A549 (cell line): ENCODE results near the gene IL20RB. TPM values are rescaled to one million over a fixed set of nuclear protein-coding genes. Genes with fewer than 3 reads are reported as not detected.
"Not testable (repeated sequence)": the region's sequence is repeated elsewhere in the genome, so short reads cannot be mapped to it uniquely, and the experiment has no call there.

Experiments
- ATAC-seq, 2 experiments: fragments of 200-7000 bp in 1 of 2; fragments of >200 bp in 1 of 2; cut with Nextera tagmentation in 1 of 2; cut with Tn5 transposase in 1 of 2; 3 replicates each; pipeline versions ENCODE4 v1.8.0 to v1.9.1; 2018 to 2020; ENCODE audit warnings: mild to moderate bottlenecking in 1 of 2, moderate library complexity in 1 of 2
- CTCF ChIA-PET: fragments of 300-600 bp; sonication (Branson Sonifier 250); formaldehyde crosslinking; extraction: SDS; loops from one replicate; lab custom pipeline; 2021; ENCODE audit warnings: antibody characterized with exemption, inconsistent platforms; lab: Yijun Ruan, JAX
- POLR2A ChIA-PET: fragments of 350-600 bp; formaldehyde crosslinking; extraction: SDS; loops from one replicate; lab custom pipeline; 2021; ENCODE audit warnings: antibody characterized with exemption, inconsistent platforms; lab: Yijun Ruan, JAX
- DNase-seq, 2 experiments: peaks; one replicate each; pipeline versions ENCODE4 v3.0.0 to v3.0.0-alpha.2; 2011 to 2016; ENCODE audit warnings: low read depth in 1 of 2, low spot score in 1 of 2
- FAIRE-seq: peaks from 2 replicates; lab custom pipeline; 2011; peaks lifted over from hg19 to GRCh38; lab: Jason Lieb, UNC
- H3K27ac ChIP-seq, 2 experiments: fragments of >200 bp; sonication (Bioruptor Twin); formaldehyde crosslinking; 3 replicates each; pipeline ENCODE4 v1.5.1; 2016 to 2017
- H3K4me1 ChIP-seq: fragments of >200 bp; sonication (Bioruptor Twin); formaldehyde crosslinking; 3 replicates; pipeline ENCODE4 v1.6.1; 2016
- H3K4me2 ChIP-seq: fragments of >200 bp; sonication (Bioruptor Twin); formaldehyde crosslinking; 3 replicates; pipeline ENCODE4 v1.6.1; 2016
- H3K4me3 ChIP-seq: fragments of >200 bp; sonication (Bioruptor Twin); formaldehyde crosslinking; 3 replicates; pipeline ENCODE4 v1.5.1; 2016
- H3K9me3 ChIP-seq: fragments of >200 bp; sonication (Bioruptor Twin); formaldehyde crosslinking; 3 replicates; pipeline ENCODE4 v1.6.1; 2016
- CBX8 ChIP-seq: fragments of 200-600 bp; sonication (generic); IDR thresholded peaks from 2 replicates; pipeline ENCODE4 v1.6.1; 2016
- CHD2 ChIP-seq: fragments of 150-350 bp; IDR thresholded peaks from 2 replicates; pipeline ENCODE4 v1.6.1; 2014; ENCODE audit warnings: low read length; ENCODE audit not compliant: partially characterized antibody
- CHD4 ChIP-seq: fragments of 200-600 bp; sonication (generic); IDR thresholded peaks from 2 replicates; pipeline ENCODE4 v1.6.1; 2016; ENCODE audit warnings: antibody characterized with exemption, mild to moderate bottlenecking, borderline replicate concordance
- FOSB ChIP-seq: fragments of 250-450 bp; sonication (Bioruptor Pico); IDR thresholded peaks from 2 replicates; pipeline ENCODE4 v1.5.0; 2020; ENCODE audit warnings: mild to moderate bottlenecking, moderate library complexity
- FOSL2 ChIP-seq, 2 experiments: fragments of 450-650 bp in 1 of 2; fragments of >200 bp in 1 of 2; sonication (Bioruptor Twin) in 1 of 2; formaldehyde crosslinking; IDR thresholded peaks; 2 replicates each; pipeline versions ENCODE4 v1.5.0 to v1.6.1; 2016 to 2020; ENCODE audit warnings: mild to moderate bottlenecking in 1 of 2, moderate library complexity in 1 of 2
- FOXS1 ChIP-seq: fragments of 250-450 bp; sonication (Bioruptor Pico); IDR thresholded peaks from 2 replicates; pipeline ENCODE4 v1.5.0; 2020; ENCODE audit warnings: mild to moderate bottlenecking, moderate library complexity
- GATA3 ChIP-seq: IDR thresholded peaks from 2 replicates; pipeline ENCODE4 v1.6.1; 2012; ENCODE audit warnings: borderline replicate concordance
- HOXA7 ChIP-seq: fragments of 250-450 bp; sonication (Bioruptor Pico); IDR thresholded peaks from 2 replicates; pipeline ENCODE4 v1.5.0; 2020; ENCODE audit warnings: mild to moderate bottlenecking, moderate library complexity
- KDM1A ChIP-seq: fragments of 200-600 bp; sonication (generic); IDR thresholded peaks from 2 replicates; pipeline ENCODE4 v1.6.1; 2016; ENCODE audit warnings: low read depth, mild to moderate bottlenecking
- KDM5A ChIP-seq: fragments of 200-600 bp; sonication (generic); IDR thresholded peaks from 2 replicates; pipeline ENCODE4 v1.6.1; 2016; ENCODE audit warnings: antibody characterized with exemption, mild to moderate bottlenecking
- MAZ ChIP-seq: fragments of 150-350 bp; IDR thresholded peaks from 2 replicates; pipeline ENCODE4 v1.6.1; 2014; ENCODE audit warnings: antibody characterized with exemption, low read depth, low read length, borderline replicate concordance
- PHF8 ChIP-seq: fragments of 200-600 bp; sonication (generic); IDR thresholded peaks from 2 replicates; pipeline ENCODE4 v1.6.1; 2016; ENCODE audit warnings: low read depth, mild to moderate bottlenecking, antibody characterized with exemption, moderate library complexity, borderline replicate concordance
- RARB ChIP-seq: fragments of 250-450 bp; sonication (Bioruptor Pico); IDR thresholded peaks from 2 replicates; pipeline ENCODE4 v1.8.0; 2021; ENCODE audit warnings: mild to moderate bottlenecking, moderate library complexity
- REST ChIP-seq: fragments of 200-600 bp; sonication (generic); IDR thresholded peaks from 2 replicates; pipeline ENCODE4 v1.6.1; 2016; ENCODE audit warnings: antibody characterized with exemption, mild to moderate bottlenecking, moderate library complexity
- RFX5 ChIP-seq: fragments of 450-650 bp; IDR thresholded peaks from 2 replicates; pipeline ENCODE4 v1.7.1; 2014; ENCODE audit warnings: antibody characterized with exemption, mild to moderate bottlenecking, moderate library complexity
- SREBF2 ChIP-seq: fragments of 450-650 bp; IDR thresholded peaks from 2 replicates; pipeline ENCODE4 v1.6.1; 2014; ENCODE audit warnings: mild to moderate bottlenecking, moderate library complexity
- ZFP36 ChIP-seq: fragments of 450-650 bp; IDR thresholded peaks from 2 replicates; pipeline ENCODE4 v1.6.1; 2014; ENCODE audit warnings: borderline replicate concordance; ENCODE audit not compliant: partially characterized antibody
- ZSCAN20 ChIP-seq: fragments of 250-450 bp; sonication (Bioruptor Pico); IDR thresholded peaks from 2 replicates; pipeline ENCODE4 v1.8.0; 2022; ENCODE audit warnings: mild to moderate bottlenecking, moderate library complexity
- WGBS: methylation state at CpG from one replicate; pipeline ENCODE4 v1.1.6; 2017; ENCODE audit errors: missing lambda C conversion rate; 5-methylcytosine and 5-hydroxymethylcytosine counted together
- polyA plus RNA-seq, 4 experiments: library from polyadenylated mRNA; depleted of rRNA in 3 of 4; stranded (reverse); fragments of >200 nt; fragmentation: RNase III in 1 of 4; extraction: RNeasy Plus Mini Kit Qiagen cat#74134 plus additional on column Dnase treatment in 1 of 4; gene quantifications; 2 replicates in 3 of 4; 3 replicates in 1 of 4; pipeline ENCODE4 v1.2.3, GENCODE V29; 2011 to 2017

The IL20RB gene
- polyA plus RNA-seq, 2 of the 4 experiments (the other 2 are of a cell fraction) = 1.1 to 6.9 TPM

GRCh38 chr3:136960838-136961836 is 3.4 kb downstream of the IL20RB start (continued):
- TF ChIP-seq CBX8 = no peak
- no peak; the same call in 1 of the 2 replicates for TF ChIP-seq FOSL2 (IDR thresholded peaks at IDR 0.05)
- no peak for TF ChIP-seq FOSL2 (CRISPR knock-in tag; IDR thresholded peaks at IDR 0.05)

- CTCF ChIA-PET = no interaction called here
Observed at GRCh38 chr3:136962927-136963326, 5.1 kb downstream of the IL20RB start.

GRCh38 chr3:136969539-136969938 is 11.8 kb downstream of the IL20RB start:
- ATAC-seq, FAIRE-seq, DNase-seq, POLR2A ChIA-PET, H3K4me3 ChIP-seq, H3K9me3 ChIP-seq, H3K27ac ChIP-seq, H3K4me2 ChIP-seq, H3K4me1 ChIP-seq, CTCF ChIA-PET: not testable (repeated sequence)
- WGBS = 95% methylated on average over 6 of the region's 14 CpGs

More at GRCh38 chr3:136962927-136963326, 5.1 kb downstream of the IL20RB start:
- FAIRE-seq (no peak), DNase-seq (no peak), ATAC-seq (no peak)
- no peak overlapping the region for H3K4me2 ChIP-seq
- peaks cover 42% of the 10 kb centered on the region for H3K4me1 ChIP-seq
- TF ChIP-seq ZSCAN20 (CRISPR knock-in tag) (no peak), RFX5 (no peak), REST (no peak), MAZ (no peak), PHF8 (no peak), CHD4 (no peak), ZFP36 (no peak), FOSB (CRISPR knock-in tag) (no peak), RARB (CRISPR knock-in tag) (no peak), HOXA7 (CRISPR knock-in tag) (no peak), CHD2 (no peak), FOXS1 (CRISPR knock-in tag) (no peak), GATA3 (no peak), KDM5A (no peak), SREBF2 (no peak), KDM1A (no peak)
- 72% methylated on average over 1 of the region's 1 CpG for WGBS
- H3K9me3 ChIP-seq = no peaks in the 10 kb centered on the region
- H3K4me3 ChIP-seq = no peak overlapping the region
- H3K27ac ChIP-seq = no peak overlapping the region
- POLR2A ChIA-PET = no interaction called here
